Stimulated activated CD8-positive, alpha-beta memory T cell treated with anti-CD3 and anti-CD28 coated beads, Interleukin-4, amount 100 ng/mL, for 1 hour (primary cell): ENCODE results near the gene VEZT.
"Not testable (repeated sequence)": the region's sequence is repeated elsewhere in the genome, so short reads cannot be mapped to it uniquely, and the experiment has no call there.

Source experiments
- DNase-seq, 2 donors: peaks; one replicate each; pipeline ENCODE4 v3.0.0-alpha.2; 2020; ENCODE audit warnings: low read depth in 2 of 2, low spot score in 1 of 2

The VEZT gene

GRCh38 chr12:95314756-95315155 lies 97.1 kb downstream of the VEZT start:
- DNase-seq, result not testable (repeated sequence)

GRCh38 chr12:95316798-95317197 lies 99.2 kb downstream of the VEZT start:
- DNase-seq, result no peak

- no peak for DNase-seq
Measured at GRCh38 chr12:95318071-95318545, 100.5 kb downstream of the VEZT start.

- no peak for DNase-seq
Measured at GRCh38 chr12:95319694-95320331, 102.2 kb downstream of the VEZT start.

GRCh38 chr12:95321516-95322246 lies 104.1 kb downstream of the VEZT start:
- DNase-seq, result no peak

GRCh38 chr12:95322326-95322725 lies 104.7 kb downstream of the VEZT start:
- DNase-seq, result no peak

GRCh38 chr12:95323212-95323611 lies 105.6 kb downstream of the VEZT start:
- DNase-seq, result no peak

- DNase-seq, result not testable (repeated sequence)
Measured at GRCh38 chr12:95324246-95324645, 106.6 kb downstream of the VEZT start.

GRCh38 chr12:95325501-95325900 lies 107.9 kb downstream of the VEZT start:
- no peak for DNase-seq

GRCh38 chr12:95326445-95326844 lies 108.8 kb downstream of the VEZT start:
- DNase-seq, result no peak

- no peak for DNase-seq
Measured at GRCh38 chr12:95326855-95327254, 109.2 kb downstream of the VEZT start.

GRCh38 chr12:95328708-95329107 lies 111.1 kb downstream of the VEZT start:
- no peak for DNase-seq

- no peak for DNase-seq
Measured at GRCh38 chr12:95335948-95336347, 118.3 kb downstream of the VEZT start.

GRCh38 chr12:95336387-95337067 lies 118.9 kb downstream of the VEZT start:
- no peak for DNase-seq

GRCh38 chr12:95337146-95337545 lies 119.5 kb downstream of the VEZT start:
- no peak for DNase-seq

- DNase-seq, result no peak
Measured at GRCh38 chr12:95339086-95339788, 121.6 kb downstream of the VEZT start.

- DNase-seq, result no peak
Measured at GRCh38 chr12:95342008-95342407, 124.4 kb downstream of the VEZT start.

- DNase-seq, result no peak
Measured at GRCh38 chr12:95343461-95344230, 126.0 kb downstream of the VEZT start.

- DNase-seq, result no peak
Measured at GRCh38 chr12:95349291-95349690, 131.7 kb downstream of the VEZT start.

- no peak for DNase-seq
Measured at GRCh38 chr12:95351748-95352147, 134.1 kb downstream of the VEZT start.
